ENCODE data around the gene CHIT1.

The CHIT1 gene

GRCh38 chr1:203229471-203230135, at the start of gene CHIT1:
CHIT1 (minus strand) TSS chr1:203229673; CDS start chr1:203229636, 37 bp downstream.
- no peak for ATAC-seq
- TF ChIP-seq TOX (CRISPR knock-in tag; IDR thresholded peaks at IDR 0.05; ENCODE audit: borderline replicate concordance) (no peak), BACH2 (CRISPR knock-in tag; IDR thresholded peaks at IDR 0.05; ENCODE audit: borderline replicate concordance) (no peak), GLIS3 (CRISPR knock-in tag; IDR thresholded peaks at IDR 0.05) (no peak), ZFP3 (CRISPR knock-in tag; IDR thresholded peaks at IDR 0.05) (no peak), TSHZ2 (CRISPR knock-in tag; IDR thresholded peaks at IDR 0.05) (no peak), RARB (CRISPR knock-in tag; IDR thresholded peaks at IDR 0.05) (no peak), CSDC2 (CRISPR knock-in tag; IDR thresholded peaks at IDR 0.05) (no peak), ZNF565 (CRISPR knock-in tag; conservative IDR thresholded peaks at IDR 0.05; ENCODE audit: low read depth) (no peak), POU6F1 (CRISPR knock-in tag; IDR thresholded peaks at IDR 0.05; ENCODE audit: borderline replicate concordance, low read depth) (no peak), ZC3H10 (CRISPR knock-in tag; IDR thresholded peaks at IDR 0.05) (no peak), ZNF70 (CRISPR knock-in tag; IDR thresholded peaks at IDR 0.05) (no peak), SNAI2 (CRISPR knock-in tag; IDR thresholded peaks at IDR 0.05) (no peak), OSR1 (CRISPR knock-in tag; IDR thresholded peaks at IDR 0.05) (no peak), CSRNP3 (CRISPR knock-in tag; IDR thresholded peaks at IDR 0.05) (no peak), ARNTL (CRISPR knock-in tag; IDR thresholded peaks at IDR 0.05; ENCODE audit: borderline replicate concordance, low read depth) (no peak), PPARA (CRISPR knock-in tag; IDR thresholded peaks at IDR 0.05; ENCODE audit: borderline replicate concordance) (no peak)

GRCh38 chr1:203278885-203279406, 49.5 kb upstream of the CHIT1 start:
- ATAC-seq: no peak
- no peak for TF ChIP-seq CSRNP3 (CRISPR knock-in tag; IDR thresholded peaks at IDR 0.05)
- no peak for TF ChIP-seq ARNTL (CRISPR knock-in tag; IDR thresholded peaks at IDR 0.05; ENCODE audit: borderline replicate concordance, low read depth)
- no peak for TF ChIP-seq ZNF8 (CRISPR knock-in tag; IDR thresholded peaks at IDR 0.05)
- no peak for TF ChIP-seq ZNF565 (CRISPR knock-in tag; conservative IDR thresholded peaks at IDR 0.05; ENCODE audit: low read depth)
- TF ChIP-seq OSR1 (CRISPR knock-in tag; IDR thresholded peaks at IDR 0.05): no peak
- TF ChIP-seq TOX (CRISPR knock-in tag; IDR thresholded peaks at IDR 0.05; ENCODE audit: borderline replicate concordance): no peak
- TF ChIP-seq PPARA (CRISPR knock-in tag; IDR thresholded peaks at IDR 0.05; ENCODE audit: borderline replicate concordance): no peak
- no peak for TF ChIP-seq TCF4 (CRISPR knock-in tag; IDR thresholded peaks at IDR 0.05; ENCODE audit: borderline replicate concordance)
- no peak for TF ChIP-seq POU6F1 (CRISPR knock-in tag; IDR thresholded peaks at IDR 0.05; ENCODE audit: borderline replicate concordance, low read depth)
- no peak for TF ChIP-seq GLIS3 (CRISPR knock-in tag; IDR thresholded peaks at IDR 0.05)
- TF ChIP-seq ZC3H10 (CRISPR knock-in tag; IDR thresholded peaks at IDR 0.05): no peak
- no peak for TF ChIP-seq ESRRG (CRISPR knock-in tag; IDR thresholded peaks at IDR 0.05)
- no peak for TF ChIP-seq BACH2 (CRISPR knock-in tag; IDR thresholded peaks at IDR 0.05; ENCODE audit: borderline replicate concordance)
- no peak for TF ChIP-seq RARB (CRISPR knock-in tag; IDR thresholded peaks at IDR 0.05)
- TF ChIP-seq PATZ1 (CRISPR knock-in tag; IDR thresholded peaks at IDR 0.05; ENCODE audit: borderline replicate concordance): no peak
- no peak for TF ChIP-seq TSHZ2 (CRISPR knock-in tag; IDR thresholded peaks at IDR 0.05)
- no peak for TF ChIP-seq ISL1 (CRISPR knock-in tag; IDR thresholded peaks at IDR 0.05)
